ENCODE data around the gene BEST1.

The BEST1 gene

DNA sequence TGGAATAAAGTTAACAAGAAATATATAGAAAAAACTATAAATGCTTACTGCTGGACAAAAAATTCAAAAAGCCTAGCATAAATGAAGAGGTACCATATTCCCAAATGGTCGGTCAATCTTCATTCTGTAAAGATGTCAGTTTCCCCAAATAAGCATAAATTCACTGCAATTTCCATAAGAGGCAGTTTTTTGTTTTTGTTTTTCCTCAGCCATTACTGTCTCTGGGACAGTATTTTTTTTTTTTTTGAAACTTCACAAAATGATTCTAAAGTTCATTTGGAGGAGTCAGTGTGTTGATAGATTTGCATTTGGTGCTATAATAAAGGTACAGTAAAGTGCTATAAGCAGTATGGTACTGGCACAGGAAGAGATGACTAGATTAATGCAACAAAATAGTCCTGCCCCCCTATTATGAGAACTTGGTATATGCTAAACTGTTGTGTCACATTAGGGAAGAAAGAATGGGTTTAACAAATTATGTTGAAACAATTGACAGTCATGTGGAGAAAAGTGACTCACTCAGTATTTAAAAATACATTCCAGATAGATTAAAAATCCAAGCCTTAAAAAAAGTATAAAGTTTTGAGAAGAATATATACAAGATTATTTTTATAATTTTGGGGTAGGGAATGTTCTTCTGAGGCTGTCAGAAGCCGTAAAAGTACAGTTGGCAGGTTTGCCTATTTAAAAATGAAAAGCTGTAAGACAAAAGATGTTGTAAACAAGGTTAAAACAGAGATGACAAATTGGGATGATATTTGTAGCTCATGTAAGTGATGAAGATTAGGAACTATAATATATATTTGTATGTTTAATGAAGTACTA, 19.9 kb downstream of the BEST1 start:
- ATAC-seq (ENCODE audit: insufficient read depth, low read depth): no peak
- Histone ChIP-seq H3K4me2 (ENCODE audit: insufficient read depth, low read length) (no peak overlapping the region), H3K27me3 (ENCODE audit: insufficient read depth, low read length, poor library complexity) (no peaks in the 10 kb centered on the region), H4K20me1 (ENCODE audit: insufficient read depth, low read length) (peaks cover 18% of the 10 kb centered on the region), H3K4me3 (ENCODE audit: low read depth in 1 of 2, low read length in 2 of 2) (no peak overlapping the region), H3K9ac (ENCODE audit: low read depth, low read length) (no peak overlapping the region), H3K4me1 (ENCODE audit: insufficient read depth, low read length) (peaks cover 46% of the 10 kb centered on the region), H3K36me3 (ENCODE audit: insufficient read depth, low read length) (peaks cover 18% of the 10 kb centered on the region), H2AFZ (ENCODE audit: low read depth, low read length) (no peak overlapping the region), H3K27ac (ENCODE audit: low read length) (no peak overlapping the region), H3K9me3 (ENCODE audit: insufficient read depth, low read length, severe bottlenecking) (no peaks in the 10 kb centered on the region), H3K79me2 (ENCODE audit: insufficient read depth, low read length) (peaks cover 20% of the 10 kb centered on the region)
- DNase-seq: no peak
- TF ChIP-seq, protein P1, sequence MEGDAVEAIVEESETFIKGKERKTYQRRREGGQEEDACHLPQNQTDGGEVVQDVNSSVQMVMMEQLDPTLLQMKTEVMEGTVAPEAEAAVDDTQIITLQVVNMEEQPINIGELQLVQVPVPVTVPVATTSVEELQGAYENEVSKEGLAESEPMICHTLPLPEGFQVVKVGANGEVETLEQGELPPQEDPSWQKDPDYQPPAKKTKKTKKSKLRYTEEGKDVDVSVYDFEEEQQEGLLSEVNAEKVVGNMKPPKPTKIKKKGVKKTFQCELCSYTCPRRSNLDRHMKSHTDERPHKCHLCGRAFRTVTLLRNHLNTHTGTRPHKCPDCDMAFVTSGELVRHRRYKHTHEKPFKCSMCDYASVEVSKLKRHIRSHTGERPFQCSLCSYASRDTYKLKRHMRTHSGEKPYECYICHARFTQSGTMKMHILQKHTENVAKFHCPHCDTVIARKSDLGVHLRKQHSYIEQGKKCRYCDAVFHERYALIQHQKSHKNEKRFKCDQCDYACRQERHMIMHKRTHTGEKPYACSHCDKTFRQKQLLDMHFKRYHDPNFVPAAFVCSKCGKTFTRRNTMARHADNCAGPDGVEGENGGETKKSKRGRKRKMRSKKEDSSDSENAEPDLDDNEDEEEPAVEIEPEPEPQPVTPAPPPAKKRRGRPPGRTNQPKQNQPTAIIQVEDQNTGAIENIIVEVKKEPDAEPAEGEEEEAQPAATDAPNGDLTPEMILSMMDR (IDR thresholded peaks at IDR 0.05; ENCODE audit: borderline replicate concordance, extremely low read depth, low read length, poor library complexity, severe bottlenecking): no peak
- no peak for TF ChIP-seq EZH2 (IDR thresholded peaks at IDR 0.05; ENCODE audit: borderline replicate concordance, low read depth, low read length, severe bottlenecking)

DNA sequence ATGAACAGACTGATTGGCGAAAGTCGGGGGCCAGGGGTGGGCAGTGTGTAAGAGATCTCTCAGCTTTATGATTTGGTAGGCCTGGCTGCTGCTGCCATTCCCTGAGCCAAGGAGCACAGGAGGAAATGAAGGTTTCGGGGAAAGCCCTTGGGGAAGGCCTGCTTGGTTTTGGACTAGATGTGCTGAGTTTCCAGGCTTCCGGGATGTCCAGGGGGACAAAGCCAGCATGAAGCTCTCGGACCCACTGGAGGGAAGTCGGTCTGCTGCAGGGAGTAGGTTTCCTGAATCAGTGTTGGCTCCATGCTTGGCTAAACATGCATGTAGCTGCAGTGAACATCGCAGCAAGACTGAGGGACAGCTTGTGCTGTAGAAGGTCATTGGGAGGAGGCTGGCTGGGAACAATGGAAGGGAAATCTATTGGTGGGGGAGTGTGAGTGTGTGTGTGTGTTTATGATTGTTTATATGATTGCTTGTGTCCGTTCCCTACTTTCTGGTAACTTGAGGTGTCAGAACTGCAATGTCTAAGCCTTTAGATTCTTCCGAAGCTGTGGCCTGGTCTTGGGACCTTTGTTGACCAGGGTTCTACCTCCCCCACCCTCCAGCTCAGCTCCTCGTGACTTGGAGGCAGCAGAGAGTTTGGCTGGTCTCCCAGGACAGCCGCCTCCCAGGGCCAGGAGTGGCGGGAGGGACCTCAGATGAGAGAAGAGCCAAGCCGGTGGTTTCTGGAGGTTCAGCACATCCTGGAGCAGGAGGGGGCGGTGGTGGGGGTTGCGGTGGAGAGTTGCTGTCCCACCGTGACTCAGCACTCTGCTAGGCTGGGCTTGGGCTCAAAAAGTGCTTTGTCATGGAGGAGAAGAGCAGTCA, 21.3 kb downstream of the BEST1 start:
- Histone ChIP-seq H3K27me3 (ENCODE audit: insufficient read depth, low read length, poor library complexity) (no peaks in the 10 kb centered on the region), H3K9ac (ENCODE audit: low read depth, low read length) (no peak overlapping the region), H3K4me1 (ENCODE audit: insufficient read depth, low read length) (peaks cover 32% of the 10 kb centered on the region), H2AFZ (ENCODE audit: low read depth, low read length) (no peak overlapping the region), H3K4me2 (ENCODE audit: insufficient read depth, low read length) (no peak overlapping the region), H3K4me3 (ENCODE audit: low read depth in 1 of 2, low read length in 2 of 2) (no peak overlapping the region), H3K36me3 (ENCODE audit: insufficient read depth, low read length) (peaks cover 5% of the 10 kb centered on the region; the same call in 1 of the 2 replicates), H3K9me3 (ENCODE audit: insufficient read depth, low read length, severe bottlenecking) (no peaks in the 10 kb centered on the region), H4K20me1 (ENCODE audit: insufficient read depth, low read length) (peaks cover 5% of the 10 kb centered on the region), H3K79me2 (ENCODE audit: insufficient read depth, low read length) (peaks cover 7% of the 10 kb centered on the region), H3K27ac (ENCODE audit: low read length) (peak overlapping the region; percentile 6; the same call in 1 of the 2 replicates)
- DNase-seq (peak; percentile 92), ATAC-seq (ENCODE audit: insufficient read depth, low read depth) (peak; percentile 52)
- TF ChIP-seq, protein P1 (IDR thresholded peaks at IDR 0.05; ENCODE audit: borderline replicate concordance, extremely low read depth, low read length, poor library complexity, severe bottlenecking): no peak

DNA sequence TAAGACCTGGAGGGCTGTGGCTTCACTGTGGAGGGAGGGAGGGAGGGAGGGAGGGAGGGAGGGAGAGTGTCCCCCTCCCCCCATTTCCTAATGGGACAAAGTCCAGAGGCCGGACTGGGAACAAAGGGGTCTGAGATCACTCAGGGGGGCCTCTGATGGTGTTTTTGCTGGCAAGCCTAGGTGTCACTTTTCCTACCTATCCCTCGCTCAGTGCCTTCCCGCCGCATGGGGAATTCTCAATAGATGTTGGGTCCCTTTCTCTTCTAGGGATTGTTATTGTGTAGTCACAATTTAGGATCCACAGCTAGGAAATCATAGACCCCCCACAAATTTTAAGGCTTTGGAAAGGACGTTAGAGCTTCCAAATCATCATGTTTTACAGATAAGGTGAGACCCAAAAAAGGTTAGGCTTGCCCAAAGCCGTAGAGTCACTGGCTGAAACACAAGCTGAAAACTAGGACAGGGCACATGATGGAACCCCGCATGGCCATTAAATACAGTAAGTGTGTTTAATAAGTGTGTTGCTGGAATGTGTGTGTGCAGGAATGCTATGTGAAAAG, 22.0 kb downstream of the BEST1 start:
- Histone ChIP-seq H3K9me3 (ENCODE audit: insufficient read depth, low read length, severe bottlenecking) (no peaks in the 10 kb centered on the region), H3K4me3 (ENCODE audit: low read depth in 1 of 2, low read length in 2 of 2) (no peak overlapping the region), H3K79me2 (ENCODE audit: insufficient read depth, low read length) (peaks cover under 1% of the 10 kb centered on the region; the same call in 1 of the 2 replicates), H3K27ac (ENCODE audit: low read length) (no peak overlapping the region), H3K9ac (ENCODE audit: low read depth, low read length) (no peak overlapping the region), H3K4me2 (ENCODE audit: insufficient read depth, low read length) (no peak overlapping the region), H4K20me1 (ENCODE audit: insufficient read depth, low read length) (no peaks in the 10 kb centered on the region), H3K4me1 (ENCODE audit: insufficient read depth, low read length) (peaks cover 31% of the 10 kb centered on the region), H3K36me3 (ENCODE audit: insufficient read depth, low read length) (no peaks in the 10 kb centered on the region), H3K27me3 (ENCODE audit: insufficient read depth, low read length, poor library complexity) (no peaks in the 10 kb centered on the region), H2AFZ (ENCODE audit: low read depth, low read length) (no peak overlapping the region)
- TF ChIP-seq EZH2 (IDR thresholded peaks at IDR 0.05; ENCODE audit: borderline replicate concordance, low read depth, low read length, severe bottlenecking): no peak
- TF ChIP-seq, protein P1 (IDR thresholded peaks at IDR 0.05; ENCODE audit: borderline replicate concordance, extremely low read depth, low read length, poor library complexity, severe bottlenecking): no peak
- DNase-seq (no peak), ATAC-seq (ENCODE audit: insufficient read depth, low read depth) (no peak)

Data from DND-41 (cell line).